Panc1 (cell line): Measurements from ENCODE around the gene KCNJ14. TPM values are rescaled to one million over a fixed set of nuclear protein-coding genes. Genes with fewer than 3 reads are reported as not detected.
A peak's percentile ranks its signal among the peaks of the same experiment; 100 is the strongest.

ENCODE experiments used
- ATAC-seq: fragments of 200-7000 bp; cut with Tn5 transposase; 2 replicates; pipeline ENCODE4 v1.9.1; 2020; ENCODE audit warnings: mild to moderate bottlenecking, moderate library complexity
- BruUV-seq: library from RNA; stranded (reverse); fragments of 400-500 nt; replicated peaks from 2 replicates; lab custom pipeline; 2021; lab: Mats Ljungman, UMichigan
- CTCF ChIA-PET: fragments of 300-600 bp; sonication (Branson Sonifier 250); formaldehyde crosslinking; loops from one replicate; lab custom pipeline; 2022; ENCODE audit warnings: antibody characterized with exemption; lab: Charles Lee
- POLR2A ChIA-PET: fragments of 300-600 bp; sonication (Branson Sonifier 250); formaldehyde crosslinking; loops from one replicate; lab custom pipeline; 2022; ENCODE audit warnings: antibody characterized with exemption; lab: Charles Lee
- DNase-seq: peaks from one replicate; pipeline ENCODE4 v3.0.0-alpha.2; 2010; ENCODE audit warnings: low read depth, low spot score
- H3K27ac ChIP-seq: 2 replicates; pipeline ENCODE4 v1.5.1; 2011; ENCODE audit warnings: mild to moderate bottlenecking, low read length, inconsistent platforms
- H3K27me3 ChIP-seq: fragments of 200-500 bp; sonication (Bioruptor generic); 2 replicates; pipeline ENCODE4 v1.6.0; 2014; ENCODE audit warnings: low read length, inconsistent platforms; ENCODE audit not compliant: control insufficient read depth, insufficient read depth
- H3K36me3 ChIP-seq: fragments of 200-500 bp; sonication (Bioruptor generic); 2 replicates; pipeline ENCODE4 v1.5.1; 2014; ENCODE audit warnings: inconsistent platforms, mild to moderate bottlenecking, low read length, moderate library complexity; ENCODE audit not compliant: control insufficient read depth, insufficient read depth
- H3K4me1 ChIP-seq: 2 replicates; pipeline ENCODE4 v1.5.1; 2011; ENCODE audit warnings: inconsistent platforms, mild to moderate bottlenecking, low read length, moderate library complexity; ENCODE audit not compliant: control insufficient read depth, insufficient read depth
- H3K4me3 ChIP-seq, 2 experiments: 2 replicates each; pipeline ENCODE4 v1.5.1; 2011 to 2012; ENCODE audit warnings: low read depth in 2 of 2, low read length in 2 of 2, mild to moderate bottlenecking in 2 of 2, inconsistent platforms in 1 of 2, moderate library complexity in 1 of 2
- H3K9me3 ChIP-seq: fragments of 200-500 bp; sonication (Bioruptor generic); 2 replicates; pipeline ENCODE4 v1.5.1; 2014; ENCODE audit warnings: low read depth, mild to moderate bottlenecking, inconsistent platforms, low read length, moderate library complexity; ENCODE audit not compliant: control insufficient read depth, insufficient read depth
- POLR2AphosphoS5 ChIP-seq: IDR thresholded peaks from 2 replicates; pipeline ENCODE4 v1.6.1; 2012; ENCODE audit warnings: mild to moderate bottlenecking, low read depth, low read length, moderate library complexity
- SIN3A ChIP-seq: IDR thresholded peaks from 2 replicates; pipeline ENCODE4 v1.6.1; 2012; ENCODE audit warnings: low read depth, mild to moderate bottlenecking, low read length, moderate library complexity, borderline replicate concordance; ENCODE audit not compliant: insufficient read depth
- TCF7L2 ChIP-seq: IDR thresholded peaks from 2 replicates; pipeline ENCODE4 v1.6.1; 2011; ENCODE audit warnings: mild to moderate bottlenecking, low read depth, low read length, inconsistent platforms
- in situ Hi-C: cut with HindIII; loops from 2 replicates; pipeline ENCODE4 v1.10.0; 2016; ENCODE audit warnings: low sequenced_read_pairs, low pct_unique_long_range_greater_than_20kb
- intact Hi-C: fragments of 100-400 bp; cut with micrococcal nuclease; formaldehyde crosslinking; loops from one replicate; pipeline ENCODE4 v1.10.0; 2022; ENCODE audit not compliant: unreplicated experiment
- total RNA-seq: library from RNA; stranded (reverse); gene quantifications from one replicate; pipeline ENCODE4 v1.2.1, GENCODE V29; 2021; ENCODE audit not compliant: unreplicated experiment
- TF ChIP-seq, protein P1 (sequence below): fragments of 450-650 bp; IDR thresholded peaks from 2 replicates; pipeline ENCODE4 v1.5.1; 2017; ENCODE audit warnings: mild to moderate bottlenecking
- TF ChIP-seq, protein P2 (sequence below), 2 experiments: IDR thresholded peaks; 2 replicates each; pipeline ENCODE4 v1.6.1; 2011 to 2012; ENCODE audit warnings: low read depth in 2 of 2, control low read depth in 1 of 2, low read length in 1 of 2, mild to moderate bottlenecking in 1 of 2, moderate library complexity in 1 of 2; ENCODE audit not compliant: insufficient read depth in 1 of 2

Gene KCNJ14
- total RNA-seq, 1 experiment from 2014 or later, result 2.9 TPM

GRCh38 chr19:48499316-48500090 is 44.1 kb downstream of the KCNJ14 start:
- H3K27ac ChIP-seq, result no peak overlapping the region
- intact Hi-C loops (no loop called here), in situ Hi-C loops (no loop called here)
- POLR2A ChIA-PET, result no interaction called here
- DNase-seq (no peak), ATAC-seq (no peak)
- peaks cover 1% of the 10 kb centered on the region; the same call in 1 of the 2 replicates for H3K4me1 ChIP-seq
- peaks cover 3% of the 10 kb centered on the region; the same call in 1 of the 2 replicates for H3K36me3 ChIP-seq
- CTCF ChIA-PET, result no interaction called here
- no peaks in the 10 kb centered on the region for H3K9me3 ChIP-seq
- no peak overlapping the region for H3K4me3 ChIP-seq
- H3K27me3 ChIP-seq, result no peaks in the 10 kb centered on the region
- TF ChIP-seq SIN3A (no peak), POLR2AphosphoS5 (no peak), TCF7L2 (no peak)
- TF ChIP-seq, protein P1, sequence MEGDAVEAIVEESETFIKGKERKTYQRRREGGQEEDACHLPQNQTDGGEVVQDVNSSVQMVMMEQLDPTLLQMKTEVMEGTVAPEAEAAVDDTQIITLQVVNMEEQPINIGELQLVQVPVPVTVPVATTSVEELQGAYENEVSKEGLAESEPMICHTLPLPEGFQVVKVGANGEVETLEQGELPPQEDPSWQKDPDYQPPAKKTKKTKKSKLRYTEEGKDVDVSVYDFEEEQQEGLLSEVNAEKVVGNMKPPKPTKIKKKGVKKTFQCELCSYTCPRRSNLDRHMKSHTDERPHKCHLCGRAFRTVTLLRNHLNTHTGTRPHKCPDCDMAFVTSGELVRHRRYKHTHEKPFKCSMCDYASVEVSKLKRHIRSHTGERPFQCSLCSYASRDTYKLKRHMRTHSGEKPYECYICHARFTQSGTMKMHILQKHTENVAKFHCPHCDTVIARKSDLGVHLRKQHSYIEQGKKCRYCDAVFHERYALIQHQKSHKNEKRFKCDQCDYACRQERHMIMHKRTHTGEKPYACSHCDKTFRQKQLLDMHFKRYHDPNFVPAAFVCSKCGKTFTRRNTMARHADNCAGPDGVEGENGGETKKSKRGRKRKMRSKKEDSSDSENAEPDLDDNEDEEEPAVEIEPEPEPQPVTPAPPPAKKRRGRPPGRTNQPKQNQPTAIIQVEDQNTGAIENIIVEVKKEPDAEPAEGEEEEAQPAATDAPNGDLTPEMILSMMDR, result no peak
- TF ChIP-seq, protein P2, sequence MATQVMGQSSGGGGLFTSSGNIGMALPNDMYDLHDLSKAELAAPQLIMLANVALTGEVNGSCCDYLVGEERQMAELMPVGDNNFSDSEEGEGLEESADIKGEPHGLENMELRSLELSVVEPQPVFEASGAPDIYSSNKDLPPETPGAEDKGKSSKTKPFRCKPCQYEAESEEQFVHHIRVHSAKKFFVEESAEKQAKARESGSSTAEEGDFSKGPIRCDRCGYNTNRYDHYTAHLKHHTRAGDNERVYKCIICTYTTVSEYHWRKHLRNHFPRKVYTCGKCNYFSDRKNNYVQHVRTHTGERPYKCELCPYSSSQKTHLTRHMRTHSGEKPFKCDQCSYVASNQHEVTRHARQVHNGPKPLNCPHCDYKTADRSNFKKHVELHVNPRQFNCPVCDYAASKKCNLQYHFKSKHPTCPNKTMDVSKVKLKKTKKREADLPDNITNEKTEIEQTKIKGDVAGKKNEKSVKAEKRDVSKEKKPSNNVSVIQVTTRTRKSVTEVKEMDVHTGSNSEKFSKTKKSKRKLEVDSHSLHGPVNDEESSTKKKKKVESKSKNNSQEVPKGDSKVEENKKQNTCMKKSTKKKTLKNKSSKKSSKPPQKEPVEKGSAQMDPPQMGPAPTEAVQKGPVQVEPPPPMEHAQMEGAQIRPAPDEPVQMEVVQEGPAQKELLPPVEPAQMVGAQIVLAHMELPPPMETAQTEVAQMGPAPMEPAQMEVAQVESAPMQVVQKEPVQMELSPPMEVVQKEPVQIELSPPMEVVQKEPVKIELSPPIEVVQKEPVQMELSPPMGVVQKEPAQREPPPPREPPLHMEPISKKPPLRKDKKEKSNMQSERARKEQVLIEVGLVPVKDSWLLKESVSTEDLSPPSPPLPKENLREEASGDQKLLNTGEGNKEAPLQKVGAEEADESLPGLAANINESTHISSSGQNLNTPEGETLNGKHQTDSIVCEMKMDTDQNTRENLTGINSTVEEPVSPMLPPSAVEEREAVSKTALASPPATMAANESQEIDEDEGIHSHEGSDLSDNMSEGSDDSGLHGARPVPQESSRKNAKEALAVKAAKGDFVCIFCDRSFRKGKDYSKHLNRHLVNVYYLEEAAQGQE (IDR thresholded peaks at IDR 0.05; ENCODE audit: insufficient read depth in 1 of 2, low read depth in 2 of 2, low read length in 1 of 2), result no peak
- BruUV-seq, result no TSS peak

- TF ChIP-seq, protein P2 (IDR thresholded peaks at IDR 0.05; ENCODE audit: insufficient read depth in 1 of 2, low read depth in 2 of 2, low read length in 1 of 2), result no peak
- Histone ChIP-seq H3K4me1 (no peaks in the 10 kb centered on the region; the same call in 1 of the 2 replicates), H3K9me3 (no peaks in the 10 kb centered on the region), H3K27ac (peak overlapping the region; percentile 65), H3K36me3 (peaks cover 3% of the 10 kb centered on the region; the same call in 1 of the 2 replicates), H3K27me3 (no peaks in the 10 kb centered on the region), H3K4me3 (peak overlapping the region; percentile 41 to 64)
- intact Hi-C loops (no loop called here), in situ Hi-C loops (no loop called here)
- BruUV-seq, result no TSS peak
- POLR2A ChIA-PET, result no interaction called here
- CTCF ChIA-PET, result no interaction called here
- DNase-seq (no peak), ATAC-seq (peak; percentile 29)
Measured at GRCh38 chr19:48500830-48501493, 45.6 kb downstream of the KCNJ14 start.
